GM19467 (cell line): ENCODE data around the gene SPATA13.

ENCODE experiments used
- ATAC-seq: cut with Tn5 transposase; IDR thresholded peaks from one replicate; pipeline ENCODE4 v1.9.1; 2021; ENCODE audit warnings: mild to moderate bottlenecking, moderate library complexity; ENCODE audit not compliant: unreplicated experiment

SPATA13 gene

DNA sequence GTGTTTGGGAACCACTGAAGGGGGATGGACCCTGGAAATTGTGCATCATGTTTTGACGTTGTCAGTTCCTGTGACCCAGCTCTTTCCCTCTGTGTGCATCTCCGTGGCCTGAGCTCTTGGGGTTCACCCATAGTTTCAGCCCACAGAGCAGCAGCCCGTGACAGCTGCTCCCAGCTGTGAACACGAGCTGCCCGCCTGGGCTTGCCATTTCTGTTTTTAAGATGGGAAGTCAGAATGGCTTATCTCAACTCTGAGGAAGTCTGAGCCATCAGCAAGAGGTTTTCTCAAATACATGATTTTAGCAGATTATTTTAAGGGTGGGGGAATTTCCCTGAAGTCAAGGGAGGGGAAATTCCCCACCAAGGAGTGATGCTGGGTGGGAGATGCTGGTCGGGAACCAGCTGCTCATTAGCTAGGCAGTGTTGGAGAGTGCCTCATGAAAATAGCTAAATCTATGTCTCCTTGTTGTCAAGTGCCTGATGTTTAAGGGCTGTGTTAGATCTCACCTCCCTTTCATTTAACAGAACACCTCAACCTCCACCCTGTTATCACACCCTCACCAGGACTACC lies 114.0 kb downstream of the SPATA13 start:
- peak; percentile 45 for ATAC-seq

DNA sequence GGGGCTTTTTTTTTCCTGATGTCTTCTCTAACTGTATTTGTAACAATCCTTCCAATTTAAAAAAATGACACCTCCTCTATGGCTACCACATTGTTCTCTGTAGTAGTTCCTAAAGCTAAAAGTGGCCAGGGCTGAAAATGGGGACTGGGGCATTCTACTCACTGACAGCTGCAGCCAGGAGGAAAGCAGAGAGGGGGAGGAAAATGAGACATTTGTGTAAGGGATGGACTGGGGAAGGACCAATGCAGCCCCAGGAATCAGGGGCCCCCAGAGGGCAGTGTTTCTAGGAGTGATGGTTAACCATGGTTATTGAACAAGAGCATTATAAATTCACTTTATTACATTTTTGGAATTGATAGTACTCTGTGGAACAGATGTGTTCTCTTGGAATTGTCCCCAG lies 114.5 kb downstream of the SPATA13 start:
- no peak for ATAC-seq

DNA sequence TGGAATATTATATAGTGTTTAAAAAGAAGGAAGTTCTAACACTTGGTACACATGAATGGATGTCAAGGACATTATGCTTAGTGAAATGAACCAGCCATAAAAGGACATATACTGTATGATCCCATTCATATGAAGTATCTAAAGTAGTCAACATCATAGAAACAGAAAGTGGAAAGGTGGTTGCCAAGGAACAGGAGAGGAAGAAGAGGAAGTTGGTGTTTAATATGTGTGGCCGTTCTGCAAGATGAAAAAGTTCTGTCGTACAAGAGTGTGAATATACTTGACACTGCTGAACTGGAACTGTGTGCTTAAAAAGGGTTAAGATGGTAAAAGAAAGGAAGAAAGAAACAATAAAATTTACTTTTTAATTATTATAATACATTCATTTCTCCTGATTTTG lies 115.8 kb downstream of the SPATA13 start:
- no peak for ATAC-seq

DNA sequence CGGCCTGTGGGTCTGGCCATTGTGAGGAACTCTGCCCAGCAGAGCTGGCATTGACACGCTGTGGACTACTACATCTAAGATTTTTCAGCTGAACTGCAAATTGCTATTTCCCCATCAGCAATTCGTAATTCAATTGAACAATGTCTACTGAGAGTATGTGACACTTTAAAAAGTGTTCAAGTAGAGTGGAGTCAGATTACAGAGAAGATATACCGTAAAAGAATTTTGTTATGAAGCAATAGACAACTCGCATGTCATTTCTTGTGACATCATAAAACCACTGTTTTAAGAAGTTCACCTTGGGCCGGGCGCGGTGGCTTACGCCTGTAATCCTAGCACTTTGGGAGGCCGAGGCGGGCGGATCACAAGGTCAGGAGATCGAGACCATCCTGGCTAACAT lies 116.3 kb downstream of the SPATA13 start:
- ATAC-seq, result no peak

DNA sequence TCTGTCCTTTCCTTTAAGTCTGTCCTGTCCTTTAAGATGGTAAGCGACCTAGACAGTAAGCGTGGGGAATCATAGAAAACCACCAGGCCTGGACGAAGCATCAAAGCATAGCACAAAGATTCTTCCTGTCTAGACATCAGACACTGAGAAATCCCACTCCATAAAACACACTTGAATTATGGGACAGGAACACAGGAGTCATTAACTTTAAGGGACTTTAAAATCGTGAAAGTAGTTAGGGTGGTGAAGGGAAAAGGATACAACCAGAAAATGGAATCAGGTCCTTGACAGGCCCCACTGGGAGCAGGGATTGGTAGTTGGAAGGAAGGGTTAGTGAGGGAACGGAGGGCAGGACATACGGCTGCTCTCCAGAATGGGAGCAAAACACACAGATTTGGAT lies 117.2 kb downstream of the SPATA13 start:
- no peak for ATAC-seq

DNA sequence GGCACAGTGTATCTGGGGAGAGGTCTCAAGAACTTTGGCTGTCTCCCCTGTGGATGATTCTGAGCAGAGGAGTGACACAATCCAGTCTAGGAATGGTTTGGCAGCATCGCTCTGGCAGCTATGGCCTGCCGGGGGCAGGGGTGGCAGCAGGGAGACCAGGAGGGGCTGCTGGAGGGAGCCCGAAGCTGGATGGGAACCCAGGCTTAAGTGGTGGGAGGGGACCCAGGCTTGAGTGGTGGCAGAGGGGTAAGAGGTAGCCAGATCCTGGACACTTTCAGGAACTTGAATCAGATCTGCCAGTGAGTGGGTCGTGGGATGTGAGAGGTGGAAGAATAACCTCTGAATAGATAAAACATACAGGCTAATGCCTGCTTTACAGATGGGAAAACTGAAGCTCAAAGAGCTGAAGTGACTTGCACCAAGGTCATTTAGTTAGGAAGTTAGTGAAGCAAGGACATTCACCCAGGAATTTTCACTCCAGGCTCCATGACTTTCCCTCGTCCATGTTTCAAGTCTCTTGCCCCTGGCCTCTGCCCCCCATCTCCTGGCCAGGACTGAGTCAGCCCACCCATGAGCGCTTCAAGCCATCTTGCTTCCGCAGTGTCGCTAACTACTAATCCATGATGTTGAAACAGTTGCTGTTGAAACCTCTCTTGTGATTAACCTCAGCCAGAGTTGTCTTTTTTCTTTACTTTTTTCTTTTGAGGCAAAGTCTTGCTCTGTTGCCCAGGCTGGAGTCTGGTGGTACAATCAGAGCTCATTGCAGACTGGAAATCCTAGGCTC lies 119.0 kb downstream of the SPATA13 start:
- ATAC-seq, result no peak

DNA sequence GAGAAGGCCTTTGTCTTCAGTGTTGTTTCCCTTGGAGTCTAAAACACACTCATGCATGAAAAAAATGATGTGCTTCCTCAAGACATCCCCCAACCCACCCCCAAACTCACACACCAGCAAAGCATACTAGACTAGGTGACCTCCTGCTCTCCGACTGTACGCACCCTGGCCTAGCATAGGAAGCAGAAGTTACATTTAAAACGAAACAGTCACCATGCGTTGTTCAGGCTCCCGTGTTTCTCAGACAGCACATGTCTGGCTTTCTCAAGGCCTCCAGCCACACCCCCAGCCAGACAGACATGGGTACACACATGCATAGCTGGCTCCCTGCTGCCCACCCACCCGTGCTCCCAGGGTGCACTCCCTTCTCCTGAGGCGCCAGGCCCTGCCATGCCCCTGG lies 120.2 kb downstream of the SPATA13 start:
- ATAC-seq, result peak; percentile 48

DNA sequence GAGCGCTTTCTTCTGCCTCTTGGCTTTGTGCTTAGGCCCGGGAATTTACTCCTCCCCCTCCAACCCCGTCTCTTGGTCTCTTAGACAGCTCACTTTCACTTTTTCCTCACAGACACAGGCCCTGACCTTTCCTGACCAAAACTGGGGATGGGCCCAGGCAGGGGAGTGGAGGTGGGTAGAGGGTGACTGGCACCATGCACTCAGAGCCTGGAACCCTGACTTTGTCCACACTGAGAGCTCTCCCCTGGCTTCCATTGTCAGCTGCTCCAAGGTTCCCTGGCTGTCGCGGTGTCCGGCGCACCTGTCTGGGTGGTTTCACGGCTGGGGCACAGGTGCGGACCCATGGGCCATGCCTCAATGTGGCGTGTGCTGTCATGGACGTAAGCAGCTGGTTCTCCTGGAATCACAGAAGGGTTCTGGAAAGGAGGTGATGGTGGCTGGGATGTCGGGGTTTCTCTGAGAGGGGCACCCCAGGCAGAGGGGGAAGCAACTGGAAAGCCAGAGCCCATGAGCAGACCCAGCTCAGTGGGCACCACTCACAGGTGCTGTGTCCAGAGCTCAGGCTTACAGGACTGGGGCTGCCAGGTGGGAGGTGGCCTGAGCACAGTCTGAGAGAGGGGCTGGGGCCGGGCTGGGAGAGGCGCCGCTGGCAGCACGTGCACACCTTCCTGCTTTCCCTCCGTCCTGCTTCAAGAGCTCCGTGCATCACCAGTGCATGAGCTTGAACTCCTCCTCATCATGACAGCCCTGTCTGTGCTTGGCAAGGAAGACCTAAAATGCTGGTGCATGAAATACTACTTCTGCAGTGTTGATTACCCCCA lies 120.9 kb downstream of the SPATA13 start:
- ATAC-seq, result no peak

DNA sequence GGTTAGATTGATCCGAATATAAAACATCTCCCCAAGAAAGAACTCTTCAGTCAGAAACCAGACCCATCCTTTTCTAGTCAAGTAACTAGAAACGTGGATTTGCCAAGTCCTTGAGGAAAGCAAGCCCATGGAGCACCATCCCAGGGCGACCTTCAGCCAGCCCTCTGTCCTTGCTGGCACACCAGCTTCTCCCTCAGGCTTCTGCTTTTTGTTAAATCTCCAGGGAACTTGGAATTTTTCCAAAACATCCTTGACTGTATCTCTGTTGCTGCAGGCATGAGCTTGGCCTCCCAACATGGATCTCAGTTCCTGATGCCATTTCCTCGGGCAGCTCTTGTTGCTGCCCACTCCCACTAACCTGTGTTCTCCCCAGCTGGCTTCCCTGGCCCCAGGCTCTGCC lies 121.7 kb downstream of the SPATA13 start:
- ATAC-seq, result no peak

DNA sequence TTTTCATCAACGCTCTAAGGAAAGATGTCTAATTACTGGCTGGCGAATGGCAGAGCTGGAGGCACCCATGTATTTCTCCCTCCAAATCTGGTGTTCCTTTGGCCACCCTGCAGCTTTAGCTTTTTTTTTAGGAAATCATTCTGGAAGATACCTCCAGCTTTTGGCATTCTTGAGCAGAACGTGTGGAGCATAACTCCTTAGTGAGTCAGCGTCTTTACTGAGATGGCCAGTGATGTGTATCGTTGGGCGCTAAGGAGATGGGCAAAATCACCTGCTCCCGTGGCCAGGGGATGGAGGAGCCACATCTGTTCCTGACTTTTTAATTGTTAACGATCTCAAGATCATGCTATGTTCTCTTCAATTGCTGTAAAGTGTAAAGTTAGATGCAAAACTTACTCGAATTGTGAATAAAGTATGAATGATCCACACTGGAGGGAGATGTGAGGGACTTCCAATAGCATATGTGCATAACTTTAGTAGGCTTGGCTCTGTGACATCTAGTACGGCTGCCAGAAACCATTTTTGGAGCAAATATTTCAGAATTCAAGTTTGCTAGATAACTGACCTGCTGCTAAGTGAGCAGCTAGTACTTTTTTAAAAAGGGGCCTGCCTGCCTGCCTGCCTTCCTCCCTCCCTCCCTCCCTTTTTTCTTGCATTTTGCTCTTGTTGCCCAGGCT lies 124.5 kb downstream of the SPATA13 start:
- no peak for ATAC-seq

DNA sequence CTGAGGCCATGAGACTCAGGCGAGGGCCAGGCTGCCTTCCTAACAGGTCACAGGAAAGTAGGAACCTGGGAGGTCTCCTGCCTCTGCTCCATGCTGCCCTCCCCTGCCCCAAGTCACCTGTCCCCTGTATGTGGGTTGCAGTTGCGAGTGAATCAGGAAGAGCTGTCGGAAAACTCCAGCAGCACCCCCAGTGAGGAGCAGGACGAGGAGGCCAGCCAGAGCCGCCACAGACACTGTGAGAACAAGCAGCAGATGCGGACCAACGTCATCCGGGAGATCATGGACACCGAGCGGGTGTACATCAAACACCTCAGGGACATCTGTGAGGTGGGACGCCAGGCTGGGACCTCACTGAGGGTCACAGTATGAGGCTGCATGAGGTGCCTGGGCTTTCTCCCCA lies 126.1 kb downstream of the SPATA13 start:
- ATAC-seq, result no peak

DNA sequence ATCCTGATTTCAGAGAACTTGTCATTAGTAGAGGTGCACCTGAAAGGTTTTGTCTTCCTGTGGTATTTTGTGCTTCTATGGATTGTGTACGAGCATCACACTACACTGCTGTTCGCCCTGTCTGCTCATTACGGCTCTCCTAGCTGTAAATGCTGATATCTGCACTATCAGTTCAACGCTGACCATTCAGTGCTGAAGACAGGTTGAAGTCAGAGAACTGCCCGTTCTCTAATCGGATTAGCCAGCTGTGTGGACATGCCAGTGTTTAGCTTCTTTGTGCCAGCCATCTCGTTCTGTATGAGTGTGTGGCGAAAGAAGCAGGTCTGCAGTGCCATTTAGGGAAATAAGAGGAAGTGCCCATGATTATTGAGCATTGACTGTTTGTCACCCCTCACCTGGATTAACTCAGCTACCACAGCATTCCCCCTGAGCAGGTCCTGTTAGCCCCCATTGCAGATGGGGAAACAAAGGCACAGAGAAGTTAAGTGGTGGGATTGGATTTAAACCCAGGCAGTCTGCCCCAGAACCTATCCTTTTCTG lies 127.3 kb downstream of the SPATA13 start:
- no peak for ATAC-seq

DNA sequence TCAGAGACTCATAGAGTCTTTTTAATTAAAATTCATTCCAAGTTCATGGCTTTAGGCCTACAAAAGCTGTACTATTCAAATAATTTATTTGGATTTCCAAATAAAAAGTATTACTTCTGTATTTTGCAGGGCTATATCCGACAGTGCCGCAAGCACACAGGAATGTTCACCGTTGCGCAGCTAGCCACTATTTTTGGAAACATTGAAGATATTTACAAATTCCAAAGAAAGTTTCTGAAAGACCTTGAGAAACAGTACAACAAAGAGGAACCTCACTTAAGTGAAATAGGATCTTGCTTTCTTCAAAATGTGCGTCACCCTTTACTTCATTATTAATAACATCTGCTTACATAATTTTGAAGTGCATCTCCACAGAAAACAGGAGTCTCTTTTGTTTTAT lies 128.3 kb downstream of the SPATA13 start:
- no peak for ATAC-seq

DNA sequence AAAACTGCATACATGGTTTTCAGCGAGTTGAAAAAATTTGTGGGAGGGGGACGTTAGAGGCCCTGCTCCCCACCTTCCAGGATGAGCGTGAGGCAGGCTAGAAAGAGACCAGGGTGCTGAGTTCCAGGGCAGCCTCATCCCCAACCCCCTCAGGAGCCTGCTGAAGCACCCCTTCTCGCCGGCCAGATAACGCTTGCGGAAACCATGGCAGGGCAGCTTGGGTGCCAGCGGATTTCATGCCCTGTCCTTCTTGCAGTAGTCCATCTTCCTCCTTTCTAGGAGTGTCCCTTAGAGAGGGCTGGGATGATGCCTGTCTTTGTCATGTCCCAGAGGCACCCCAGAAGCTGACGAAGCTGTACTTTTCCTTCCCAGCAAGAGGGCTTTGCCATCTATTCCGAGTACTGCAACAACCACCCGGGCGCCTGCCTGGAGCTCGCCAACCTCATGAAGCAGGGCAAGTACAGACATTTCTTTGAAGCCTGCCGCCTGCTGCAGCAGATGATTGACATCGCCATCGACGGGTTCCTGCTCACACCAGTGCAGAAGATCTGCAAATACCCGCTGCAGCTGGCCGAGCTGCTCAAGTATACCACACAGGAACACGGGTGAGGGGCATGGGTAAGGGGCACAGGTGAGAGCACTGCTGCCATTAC lies 129.9 kb downstream of the SPATA13 start:
- ATAC-seq, result no peak

DNA sequence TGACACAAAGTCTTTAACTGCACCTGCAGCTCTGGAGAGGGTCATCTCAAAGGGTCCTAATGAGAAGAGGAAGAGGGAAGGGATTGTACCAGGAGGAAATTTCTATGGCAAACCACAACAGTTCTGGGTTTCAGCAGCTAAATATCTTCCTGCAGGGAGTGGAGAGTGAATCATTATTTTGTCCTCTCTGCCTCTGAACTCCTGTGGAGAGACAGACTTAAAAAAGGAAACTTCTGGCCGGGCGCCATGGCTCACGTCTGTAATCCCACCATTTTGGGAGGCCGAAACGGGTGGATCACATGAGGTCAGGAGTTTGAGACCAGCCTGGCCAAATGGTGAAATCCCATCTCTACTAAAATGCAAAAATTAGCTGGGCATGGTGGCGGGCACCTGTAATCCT lies 132.0 kb downstream of the SPATA13 start:
- ATAC-seq, result no peak

DNA sequence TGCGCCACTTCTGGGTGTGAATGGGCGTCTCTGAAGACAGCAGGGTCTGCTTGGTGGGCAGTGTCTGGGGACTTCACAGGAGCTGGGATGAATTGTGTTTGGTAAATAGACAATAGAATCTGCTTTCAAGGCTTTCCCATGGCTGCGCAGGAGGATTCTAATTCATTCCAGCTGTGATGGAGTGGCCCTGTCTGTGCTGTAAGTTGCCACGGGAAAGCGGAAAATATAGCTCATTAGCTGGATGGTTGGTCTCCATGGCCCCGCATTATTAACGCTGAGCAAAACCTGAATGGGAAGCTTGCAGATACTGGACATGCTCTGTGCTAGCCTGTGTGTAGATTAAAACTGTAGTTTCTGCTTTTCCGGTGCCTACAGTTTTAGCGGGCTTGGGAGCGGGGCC lies 133.2 kb downstream of the SPATA13 start:
- ATAC-seq, result no peak

DNA sequence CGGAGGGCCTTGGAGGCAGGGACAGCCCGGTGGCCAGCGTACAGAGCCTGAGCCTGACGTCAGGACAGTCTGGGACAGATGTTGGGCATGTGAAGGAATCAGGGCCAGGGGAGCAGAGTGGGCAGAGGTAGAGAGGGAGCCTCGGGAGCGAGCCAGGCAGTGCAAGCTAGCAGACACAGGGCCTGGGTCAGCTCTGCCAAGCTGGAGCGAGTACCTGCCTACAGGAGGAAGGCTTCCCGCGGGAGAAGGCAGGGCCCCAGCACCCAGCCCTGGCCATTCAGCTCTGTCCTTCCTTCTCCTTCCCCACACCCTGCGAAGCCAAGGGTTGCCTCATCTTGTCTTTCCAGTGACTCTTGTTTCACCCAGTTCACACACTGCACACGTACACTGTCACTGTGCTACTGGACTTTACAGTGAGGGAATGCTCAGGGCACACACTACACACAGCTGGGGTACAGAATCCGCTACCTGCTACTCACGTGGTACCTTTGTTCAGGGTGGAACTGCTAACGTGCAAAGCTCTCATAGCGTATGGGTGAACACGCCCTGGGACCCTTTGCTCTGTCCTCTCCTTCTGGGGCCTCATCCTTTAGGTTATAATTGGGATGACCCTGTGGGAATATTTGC lies 139.1 kb downstream of the SPATA13 start:
- no peak for ATAC-seq

DNA sequence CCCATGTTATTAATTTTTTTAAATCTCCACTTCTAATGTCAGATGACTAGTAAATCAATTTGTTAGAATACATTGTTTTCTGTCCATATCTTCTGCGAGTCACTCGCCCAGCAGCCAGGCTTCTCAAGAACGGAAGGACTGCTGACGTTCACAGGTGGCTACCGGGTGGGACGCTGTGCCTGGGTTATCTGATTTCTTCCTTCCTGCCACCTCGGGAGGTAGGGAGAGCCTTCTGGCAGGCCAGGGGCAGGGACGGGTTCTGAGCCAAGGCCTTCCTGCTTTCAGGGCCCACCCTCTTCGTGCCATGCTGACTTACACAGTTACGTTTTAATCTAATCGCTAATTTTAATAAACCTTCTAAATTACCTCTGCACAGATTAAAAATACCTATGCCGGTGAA lies 140.9 kb downstream of the SPATA13 start:
- no peak for ATAC-seq

DNA sequence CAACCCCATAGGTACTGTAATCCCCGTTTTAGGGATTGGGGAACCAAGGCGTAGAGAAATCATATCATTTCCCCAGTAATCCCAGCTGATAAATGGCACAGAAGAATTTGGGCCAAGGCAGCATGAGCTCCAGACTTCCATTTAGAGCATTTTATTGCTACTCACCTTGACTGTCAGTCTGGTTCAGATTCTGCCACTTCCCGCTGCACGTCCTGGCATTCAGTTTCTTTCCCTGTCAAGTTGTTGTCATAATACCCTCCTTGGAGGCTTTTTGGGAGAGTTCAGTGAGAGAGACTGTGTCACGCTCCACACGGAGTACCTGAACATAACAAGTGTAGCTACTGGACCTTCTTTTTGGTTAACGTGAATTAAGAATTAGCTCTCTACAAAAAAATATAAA lies 141.4 kb downstream of the SPATA13 start:
- ATAC-seq, result no peak

DNA sequence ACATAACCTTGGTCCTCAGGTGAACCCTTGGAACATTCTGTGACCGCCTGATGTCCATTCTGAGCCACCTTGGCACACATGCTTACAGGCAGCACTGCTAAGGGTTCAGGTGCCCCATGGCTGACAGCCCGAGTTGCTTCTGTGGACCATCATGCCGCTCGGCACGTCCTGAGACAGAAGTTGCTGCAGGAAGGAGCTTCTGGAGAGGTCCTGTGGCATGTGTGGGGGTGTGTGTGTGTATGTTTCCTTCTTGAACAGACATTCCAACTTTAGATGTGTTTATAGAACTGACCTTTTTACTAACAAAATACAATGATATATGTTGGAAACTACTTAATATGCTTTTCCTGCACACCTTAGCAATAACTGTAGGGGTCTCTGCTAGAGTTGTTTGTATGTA lies 144.1 kb downstream of the SPATA13 start:
- ATAC-seq, result no peak
